GM12878 (cell line): ENCODE results near the gene PROSER3. TPM values are rescaled to one million over a fixed set of nuclear protein-coding genes. Genes with fewer than 3 reads are reported as not detected.
A peak's percentile ranks its signal among the peaks of the same experiment; 100 is the strongest.

ENCODE experiments used
- ATAC-seq: fragments of 200-7000 bp; cut with Tn5 transposase; 3 replicates; pipeline ENCODE4 v1.9.1; 2020; ENCODE audit warnings: mild to moderate bottlenecking, moderate library complexity
- BruUV-seq: library from RNA; stranded (reverse); fragments of 400-500 nt; replicated peaks from 2 replicates; lab custom pipeline; 2021; lab: Mats Ljungman, UMichigan
- CTCF ChIA-PET: fragments of 300-600 bp; sonication (Branson Sonifier 250); formaldehyde crosslinking; extraction: SDS; loops from one replicate; lab custom pipeline; 2021; ENCODE audit warnings: inconsistent platforms; lab: Yijun Ruan, JAX
- POLR2A ChIA-PET: fragments of 350-600 bp; formaldehyde crosslinking; extraction: SDS; loops from one replicate; lab custom pipeline; 2021; ENCODE audit warnings: inconsistent platforms; lab: Charles Lee
- RAD21 ChIA-PET: fragments of 300-600 bp; sonication (Branson Sonifier 250); formaldehyde crosslinking; loops from one replicate; lab custom pipeline; 2023; ENCODE audit warnings: antibody characterized with exemption; ENCODE audit not compliant: unreplicated experiment; lab: Charles Lee
- SMC1A ChIA-PET: fragments of 300-600 bp; sonication (Branson Sonifier 250); formaldehyde crosslinking; loops from one replicate; lab custom pipeline; 2023; ENCODE audit not compliant: unreplicated experiment, uncharacterized antibody; lab: Charles Lee
- DNase-seq: peaks from one replicate; pipeline ENCODE4 v3.0.0-alpha.2; 2011; ENCODE audit warnings: low read depth, low spot score
- FAIRE-seq: peaks from 3 replicates; lab custom pipeline; 2011; peaks lifted over from hg19 to GRCh38; lab: Jason Lieb, UNC
- H2AFZ ChIP-seq: 2 replicates; pipeline ENCODE4 v1.6.0; 2011; ENCODE audit warnings: low read depth, low read length, control low read depth; ENCODE audit not compliant: control insufficient read depth
- H3K27ac ChIP-seq: 2 replicates; pipeline ENCODE4 v1.5.1; 2011; ENCODE audit warnings: control low read depth; ENCODE audit not compliant: control insufficient read depth, insufficient read depth
- H3K27me3 ChIP-seq, 2 experiments: replicated peaks in 1 of 2; 2 replicates each; pipeline versions ENCODE4 v1.6.0 to v1.6.1; 2011; ENCODE audit warnings: low read length in 1 of 2; ENCODE audit not compliant: control insufficient read depth in 2 of 2, insufficient read depth in 2 of 2
- H3K36me3 ChIP-seq, 2 experiments: 2 replicates each; pipeline ENCODE4 v1.5.1; 2011; ENCODE audit warnings: low read length in 1 of 2; ENCODE audit not compliant: control insufficient read depth in 2 of 2, insufficient read depth in 2 of 2
- H3K4me1 ChIP-seq: 2 replicates; pipeline ENCODE4 v1.6.1; 2011; ENCODE audit warnings: mild to moderate bottlenecking, low read length, moderate library complexity, mixed read lengths; ENCODE audit not compliant: control insufficient read depth, insufficient read depth
- H3K4me2 ChIP-seq: 2 replicates; pipeline ENCODE4 v1.6.0; 2011; ENCODE audit warnings: control low read depth; ENCODE audit not compliant: control insufficient read depth, insufficient read depth
- H3K4me3 ChIP-seq: fragments of 200-600 bp; sonication (generic); 2 replicates; pipeline ENCODE4 v1.5.1; 2016
- H3K79me2 ChIP-seq: 2 replicates; pipeline ENCODE4 v1.6.0; 2011; ENCODE audit warnings: low read length; ENCODE audit not compliant: control insufficient read depth, insufficient read depth
- H3K9ac ChIP-seq: 2 replicates; pipeline ENCODE4 v1.8.0; 2011; ENCODE audit warnings: low read length, control low read depth, mixed read lengths; ENCODE audit not compliant: control insufficient read depth, insufficient read depth
- H3K9me3 ChIP-seq: replicated peaks from 3 replicates; pipeline ENCODE4 v1.5.1; 2011; ENCODE audit warnings: mild to moderate bottlenecking, low read length; ENCODE audit not compliant: control insufficient read depth, insufficient read depth
- H4K20me1 ChIP-seq: 2 replicates; pipeline ENCODE4 v1.6.0; 2011; ENCODE audit not compliant: control insufficient read depth, insufficient read depth
- BCLAF1 ChIP-seq: fragments of 450-650 bp; IDR thresholded peaks from 2 replicates; pipeline ENCODE4 v1.6.1; 2017; ENCODE audit warnings: antibody characterized with exemption, mild to moderate bottlenecking, moderate library complexity
- E4F1 ChIP-seq: fragments of 450-650 bp; IDR thresholded peaks from 2 replicates; pipeline ENCODE4 v1.6.1; 2018; ENCODE audit warnings: borderline replicate concordance, mild to moderate bottlenecking; ENCODE audit not compliant: partially characterized antibody
- GABPA ChIP-seq: IDR thresholded peaks from 2 replicates; pipeline ENCODE4 v1.6.1; 2014; ENCODE audit warnings: antibody characterized with exemption, low read depth, mild to moderate bottlenecking, inconsistent platforms
- IRF5 ChIP-seq: fragments of 450-650 bp; IDR thresholded peaks from 2 replicates; pipeline ENCODE4 v1.6.1; 2017; ENCODE audit warnings: borderline replicate concordance
- MLLT1 ChIP-seq: fragments of 450-650 bp; IDR thresholded peaks from 2 replicates; pipeline ENCODE4 v1.6.1; 2016; ENCODE audit warnings: mild to moderate bottlenecking
- POU2F2 ChIP-seq: IDR thresholded peaks from 3 replicates; pipeline ENCODE4 v1.6.1; 2011; ENCODE audit warnings: low read depth, mild to moderate bottlenecking, low read length, borderline replicate concordance
- RAD21 ChIP-seq: IDR thresholded peaks from 2 replicates; pipeline ENCODE4 v1.6.1; 2011; ENCODE audit warnings: mild to moderate bottlenecking, low read depth, low read length, moderate library complexity; ENCODE audit not compliant: insufficient read depth
- SMAD5 ChIP-seq: IDR thresholded peaks from 2 replicates; pipeline ENCODE4 v1.6.1; 2016; ENCODE audit warnings: antibody characterized with exemption, low read depth
- SP1 ChIP-seq: IDR thresholded peaks from one replicate; pipeline ENCODE4 v1.6.1; 2011; ENCODE audit warnings: low read depth, low read length
- STAT1 ChIP-seq: fragments of 450-650 bp; conservative IDR thresholded peaks from 2 replicates; pipeline ENCODE4 v1.6.1; 2014; ENCODE audit warnings: antibody characterized with exemption, mild to moderate bottlenecking
- TCF7 ChIP-seq: IDR thresholded peaks from 2 replicates; pipeline ENCODE4 v1.6.1; 2014; ENCODE audit warnings: antibody characterized with exemption, borderline replicate concordance
- YY1 ChIP-seq: IDR thresholded peaks from 2 replicates; pipeline ENCODE4 v1.6.1; 2011; ENCODE audit warnings: low read depth, mild to moderate bottlenecking, low read length
- ZNF207 ChIP-seq: fragments of 450-650 bp; IDR thresholded peaks from 2 replicates; pipeline ENCODE4 v1.6.1; 2014; ENCODE audit warnings: antibody characterized with exemption, mild to moderate bottlenecking, borderline replicate concordance
- WGBS: methylation state at CpG from one replicate; pipeline ENCODE4 v1.1.6; 2016; ENCODE audit warnings: low lambda C conversion rate; ENCODE audit not compliant: insufficient replicate concordance, insufficient coverage; ENCODE audit errors: missing lambda C conversion rate; 5-methylcytosine and 5-hydroxymethylcytosine counted together
- in situ Hi-C: fragments of 300-500 bp; cut with MboI; formaldehyde crosslinking; loops from 9 replicates; pipeline ENCODE4 v1.14.3; 2018; ENCODE audit warnings: mixed read lengths
- intact Hi-C: fragments of 100-400 bp; cut with micrococcal nuclease; formaldehyde crosslinking; loops from one replicate; pipeline ENCODE4 v1.14.2; 2022; ENCODE audit not compliant: unreplicated experiment
- polyA plus RNA-seq, 11 experiments: library from polyadenylated mRNA; depleted of rRNA in 4 of 11; unstranded in 6 of 11; stranded (reverse) in 5 of 11; fragments of >200 nt; fragmentation: Nextera tagmentation in 4 of 11; fragmentation: Illumina TruSeq in 1 of 11; extraction: Ambion mirVana in 4 of 11; extraction: Trizol in 1 of 11; gene quantifications; 1 replicate in 1 of 11; 2 replicates in 10 of 11; pipeline versions ENCODE4 v1.2.1 to v1.2.3, GENCODE V29; 2011 to 2016; ENCODE audit warnings: inconsistent platforms in 2 of 11, missing spikeins in 2 of 11, low read depth in 1 of 11
- total RNA-seq, 4 experiments: library from RNA; depleted of rRNA in 3 of 4; stranded (reverse); fragments of >200 nt in 3 of 4; fragmentation: Illumina TruSeq in 1 of 4; extraction: Trizol in 1 of 4; gene quantifications; 2 replicates each; pipeline versions ENCODE4 v1.2.1 to v1.2.3, GENCODE V29; 2013 to 2021

Gene PROSER3
- total and polyA plus RNA-seq, 10 of the 15 experiments (the other 5 are each of a cell fraction or from before 2014, with no cell fraction given): 0.85 to 25.1 (median 9.6) TPM

GRCh38 chr19:35791814-35792279, 33.9 kb downstream of the PROSER3 start:
- intact Hi-C loops (no loop called here), in situ Hi-C loops (no loop called here)
- H3K4me3 ChIP-seq: no peak overlapping the region
- H3K4me2 ChIP-seq: no peak overlapping the region
- H4K20me1 ChIP-seq: no peaks in the 10 kb centered on the region
- CTCF ChIA-PET: no interaction called here
- TF ChIP-seq E4F1: no peak
- TF ChIP-seq STAT1: no peak
- TF ChIP-seq BCLAF1: no peak
- TF ChIP-seq SP1: no peak
- no peak for TF ChIP-seq YY1
- TF ChIP-seq MLLT1: no peak
- TF ChIP-seq ZNF207: no peak
- TF ChIP-seq POU2F2: no peak
- TF ChIP-seq SMAD5: no peak
- no peak for TF ChIP-seq GABPA
- no peak for TF ChIP-seq TCF7
- TF ChIP-seq RAD21: no peak
- no peak for TF ChIP-seq IRF5
- 31% methylated on average over 7 of the region's 9 CpGs for WGBS
- no peaks in the 10 kb centered on the region for H3K9me3 ChIP-seq
- no peak overlapping the region for H2AFZ ChIP-seq
- no peak overlapping the region for H3K9ac ChIP-seq
- H3K27me3 ChIP-seq: peaks cover 0 to 2% of the 10 kb centered on the region in 2 experiments; a peak in 1 of 4 replicates
- BruUV-seq: no TSS peak
- H3K4me1 ChIP-seq: no peaks in the 10 kb centered on the region
- FAIRE-seq (no peak), DNase-seq (no peak), ATAC-seq (peak; percentile 51)
- no peaks in the 10 kb centered on the region for H3K79me2 ChIP-seq
- POLR2A ChIA-PET: no interaction called here
- no peaks in the 10 kb centered on the region for H3K36me3 ChIP-seq
- RAD21 ChIA-PET: interaction anchor here (0.9 kb wide), 1 partner anchor 97 kb away, joined by 3 read pairs; no protein-coding TSS in a partner anchor
- SMC1A ChIA-PET: no interaction called here
- no peak overlapping the region for H3K27ac ChIP-seq
